CD4-positive, alpha-beta T cell treated with Interleukin-17A for 4 hours (primary cell): ENCODE results near the gene TTC34.
A peak's percentile ranks its signal among the peaks of the same experiment; 100 is the strongest.

ENCODE experiments used
- DNase-seq: peaks from one replicate; pipeline ENCODE4 v3.0.0-alpha.2; 2020; ENCODE audit warnings: mixed read lengths

TTC34 gene

DNA sequence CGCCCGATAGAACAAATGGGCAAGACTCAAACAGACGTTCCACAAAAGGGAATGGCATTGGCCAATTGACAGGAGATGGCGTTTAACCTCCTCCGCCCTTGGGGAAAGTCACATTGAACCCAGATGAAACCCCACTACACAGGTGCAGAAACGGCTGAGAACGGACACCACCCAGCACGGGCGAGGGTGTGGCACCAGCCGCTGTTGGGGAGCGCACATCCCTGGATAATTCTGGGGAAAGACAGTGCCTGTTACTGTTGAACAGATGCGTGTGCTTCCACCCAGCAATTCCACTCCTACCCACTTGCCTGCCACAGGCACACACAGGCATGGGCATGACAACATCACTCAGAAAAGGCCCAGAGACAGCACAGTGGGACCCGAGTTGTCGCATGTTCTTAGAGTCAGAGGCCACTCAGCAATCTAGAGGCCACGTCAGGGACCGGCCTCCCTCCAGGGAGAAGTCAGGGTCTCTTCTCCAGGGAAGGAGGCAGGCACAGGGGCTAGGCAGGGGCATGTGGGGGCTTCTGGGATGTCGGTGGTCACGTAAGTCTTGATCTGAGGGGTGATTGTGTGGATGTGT is 199.7 kb downstream of the TTC34 start:
- no peak for DNase-seq

GRCh38 chr1:2598329-2598931 is 203.1 kb downstream of the TTC34 start:
- no peak for DNase-seq

DNA sequence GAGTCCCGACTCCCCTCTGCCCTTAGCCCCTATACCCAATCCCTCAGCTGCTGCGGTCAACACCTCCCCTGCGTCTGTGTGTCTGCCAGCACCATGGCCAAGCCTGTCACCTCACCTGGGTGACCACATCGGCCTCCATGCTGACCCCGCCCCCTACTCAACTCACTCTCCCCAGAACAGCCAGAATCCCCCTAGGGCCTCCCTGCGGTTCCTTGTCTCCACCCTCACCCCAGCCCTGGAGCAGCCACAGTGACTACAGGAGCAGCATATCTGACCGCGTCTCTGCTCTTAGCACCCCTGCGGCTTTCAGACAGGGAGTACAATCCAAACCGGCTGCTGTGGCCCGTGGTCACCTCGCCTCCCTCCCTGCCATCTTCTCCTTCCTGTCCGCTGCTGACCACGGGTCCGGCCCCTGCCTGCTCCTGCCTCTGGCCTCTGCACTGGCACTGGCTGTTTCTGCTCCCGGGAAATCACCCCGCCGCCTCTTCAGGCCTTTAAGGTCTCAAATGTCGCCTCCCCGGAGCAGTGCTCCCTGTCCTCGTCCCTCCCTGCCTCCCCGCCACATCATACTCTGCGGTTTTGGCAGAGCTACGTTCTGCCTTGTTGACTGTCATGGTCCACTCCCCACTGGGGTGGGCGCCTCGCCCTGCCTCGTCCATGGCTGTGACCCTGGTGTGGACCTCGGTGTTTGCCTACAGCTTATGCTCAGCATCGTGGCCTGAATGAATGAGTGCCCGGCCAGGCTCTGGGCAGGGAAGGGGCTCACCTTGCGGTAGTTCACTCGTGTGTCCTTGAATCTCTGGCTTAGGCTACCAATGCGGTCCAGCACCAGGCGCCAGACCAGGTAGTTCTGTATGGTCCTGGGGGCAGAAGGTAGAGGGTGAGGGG is 203.8 kb downstream of the TTC34 start:
- no peak for DNase-seq

GRCh38 chr1:2596530-2597333 is 204.8 kb downstream of the TTC34 start:
- no peak for DNase-seq

GRCh38 chr1:2595812-2596529 is 205.5 kb downstream of the TTC34 start:
- no peak for DNase-seq

- no peak for DNase-seq
Observed at GRCh38 chr1:2595261-2595811, 206.2 kb downstream of the TTC34 start.

GRCh38 chr1:2594641-2595131 is 206.8 kb downstream of the TTC34 start:
- DNase-seq, result no peak

- no peak for DNase-seq
Observed at GRCh38 chr1:2594001-2594640, 207.4 kb downstream of the TTC34 start.

DNA sequence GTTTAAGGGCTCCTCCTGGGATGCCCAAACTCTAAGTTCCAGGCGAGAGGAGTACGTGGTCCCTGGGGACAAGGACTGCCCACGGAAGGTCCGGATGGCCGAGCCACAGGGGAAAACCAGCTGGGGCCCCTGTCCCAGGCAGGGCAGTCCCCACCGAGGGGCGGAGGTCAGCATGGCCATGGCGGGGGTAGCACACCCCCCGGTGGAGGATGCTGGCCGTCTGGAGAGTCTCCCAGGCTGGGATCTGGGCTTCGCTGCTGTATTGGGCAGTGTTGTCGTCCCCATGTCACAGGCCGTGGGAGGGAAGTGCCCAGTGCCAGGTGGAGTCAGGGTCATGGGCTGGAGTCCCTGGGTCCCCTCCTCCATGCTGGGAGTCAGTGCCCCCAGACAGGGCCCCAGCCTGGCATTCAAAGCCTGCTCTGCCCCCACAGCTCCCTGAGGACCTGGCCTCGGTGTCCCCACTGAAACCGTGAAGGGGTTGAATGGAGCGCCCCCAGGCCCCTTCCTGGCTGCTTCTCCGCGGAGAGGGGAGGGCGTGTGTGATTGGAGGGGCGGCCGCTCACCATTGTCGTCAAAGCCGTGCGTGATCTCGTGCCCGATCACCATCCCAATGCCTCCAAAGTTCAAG is 208.1 kb downstream of the TTC34 start:
- DNase-seq, result no peak

GRCh38 chr1:2592672-2593071 is 208.8 kb downstream of the TTC34 start:
- peak; percentile 36 for DNase-seq

- no peak for DNase-seq
Observed at GRCh38 chr1:2591581-2592261, 209.8 kb downstream of the TTC34 start.

- DNase-seq, result no peak
Observed at GRCh38 chr1:2591233-2591580, 210.3 kb downstream of the TTC34 start.

DNA sequence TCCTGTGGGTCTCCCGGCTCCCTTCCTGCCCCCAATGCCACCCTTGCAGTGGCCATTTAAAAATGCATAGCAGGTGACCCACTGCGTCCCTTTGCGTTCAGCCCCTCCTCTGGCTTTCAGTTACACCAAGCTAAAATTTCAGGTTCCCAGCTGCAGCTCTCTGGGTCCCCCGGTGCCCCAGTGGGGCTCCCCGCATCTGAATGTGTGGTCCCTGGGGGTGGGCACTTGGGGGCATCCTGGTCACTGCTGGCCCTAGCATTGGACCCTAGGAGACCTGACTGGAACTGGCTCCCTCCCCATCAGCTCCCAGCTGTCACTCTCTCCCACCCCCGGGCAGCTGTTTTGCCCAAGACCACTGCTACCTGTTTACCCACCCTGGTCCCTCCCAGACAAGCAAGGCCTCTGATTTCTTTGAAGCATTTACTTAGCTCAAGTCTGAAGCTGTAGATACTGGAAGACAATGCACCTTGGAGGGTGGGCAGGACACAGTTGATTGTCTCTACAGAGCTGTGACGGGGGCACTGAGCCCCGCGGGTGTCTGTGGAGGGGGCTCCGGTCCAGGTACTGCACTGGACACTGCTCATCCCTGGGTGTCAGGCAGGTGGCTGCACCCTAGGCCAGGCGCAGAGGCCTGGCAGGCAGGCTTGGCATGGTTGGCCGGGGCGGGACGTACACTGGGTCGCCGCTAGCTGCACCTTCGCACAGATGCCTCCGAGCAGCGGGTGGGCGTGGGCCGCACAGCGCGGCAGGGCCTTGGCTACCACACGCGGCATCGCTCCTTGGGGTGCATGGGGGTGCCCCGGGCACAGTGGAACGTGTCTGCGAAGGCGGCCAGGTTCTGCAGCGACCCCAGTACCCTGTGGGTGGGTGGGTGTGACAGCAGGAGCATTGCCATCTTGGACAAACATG is 211.0 kb downstream of the TTC34 start:
- no peak for DNase-seq

DNA sequence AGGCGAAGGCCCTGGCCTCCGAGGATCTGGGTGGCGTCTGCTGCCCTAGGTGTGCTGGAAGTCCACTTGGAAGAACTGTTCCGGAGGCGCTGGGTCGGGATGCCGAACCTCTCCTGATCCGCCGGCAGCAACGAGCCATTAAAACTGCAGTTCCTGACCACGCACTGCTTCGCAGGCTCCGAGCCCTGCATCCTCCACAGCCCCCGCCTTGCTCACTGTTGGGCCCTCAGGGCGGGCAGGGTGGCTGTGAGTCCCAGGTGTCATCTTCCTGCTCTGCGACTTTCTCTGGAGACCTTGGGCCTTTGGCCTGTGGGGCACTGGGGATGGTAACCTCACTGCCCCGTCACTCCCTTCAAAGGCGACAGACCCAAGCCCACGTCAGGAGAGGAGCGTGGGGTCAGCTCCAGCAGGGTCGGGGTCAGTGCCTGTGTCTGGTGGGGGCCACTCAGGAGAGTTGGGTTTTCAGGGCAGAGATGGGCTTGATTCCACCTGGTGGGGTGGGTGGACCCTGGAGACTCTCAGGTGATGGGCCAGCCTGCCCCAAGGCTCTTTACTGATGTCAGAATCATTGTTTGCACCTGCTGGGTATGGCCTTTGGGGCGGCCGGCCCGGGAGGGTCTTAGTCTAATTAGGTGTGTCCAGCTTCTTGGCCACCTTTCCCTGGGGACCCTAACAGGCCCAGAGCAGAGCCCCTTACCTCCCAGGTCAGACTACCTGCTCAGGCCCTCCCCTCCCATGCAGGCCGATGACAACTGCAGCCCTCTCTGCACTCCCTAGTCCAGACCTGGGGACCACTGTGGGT is 211.9 kb downstream of the TTC34 start:
- DNase-seq, result no peak

- DNase-seq, result no peak
Observed at GRCh38 chr1:2588661-2589430, 212.6 kb downstream of the TTC34 start.

DNA sequence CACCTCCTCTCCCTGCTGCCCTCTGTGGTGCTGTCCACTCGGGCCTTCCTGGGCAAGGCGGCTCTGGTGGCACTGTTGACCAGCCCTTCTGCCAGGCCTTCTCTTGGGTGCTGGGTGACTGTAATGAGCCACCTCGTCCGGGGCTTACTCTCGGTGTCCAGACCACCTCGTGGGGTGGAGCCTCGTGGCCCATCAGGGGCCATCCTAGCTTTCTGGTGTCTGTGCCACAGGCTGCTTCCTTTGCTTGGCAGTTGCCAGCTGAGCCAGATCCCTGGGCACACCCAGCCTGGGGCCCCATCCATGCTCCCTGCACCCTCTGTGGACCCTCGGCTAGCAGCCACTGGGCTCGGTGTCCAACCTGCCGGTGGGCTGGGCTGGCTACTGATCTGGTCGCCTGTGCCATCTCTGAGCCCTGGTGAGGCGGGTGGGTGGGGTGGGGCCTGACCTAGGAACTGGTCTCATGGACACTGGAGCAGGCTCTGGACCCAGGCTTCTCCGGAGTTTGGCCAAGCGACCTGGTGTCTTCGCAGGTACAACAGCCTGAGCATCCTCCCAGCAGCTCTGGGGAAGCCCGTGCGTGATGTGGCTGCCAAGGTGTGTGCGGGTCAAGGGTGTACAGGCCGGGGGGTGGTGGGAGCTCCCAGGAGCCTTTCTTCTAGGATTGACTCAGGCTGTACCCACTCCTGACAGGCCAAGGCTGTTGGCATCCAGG is 213.5 kb downstream of the TTC34 start:
- no peak for DNase-seq
